Muscle layer of colon (tissue), 2 donors: ENCODE results near the gene CAB39L.
A peak's percentile ranks its signal among the peaks of the same experiment; 100 is the strongest.

Source experiments
- H3K27ac ChIP-seq: one replicate; pipeline ENCODE4 v1.7.0; 2013; ENCODE audit warnings: low read depth, mild to moderate bottlenecking, low read length, moderate library complexity
- H3K27me3 ChIP-seq, 2 donors: one replicate each; pipeline ENCODE4 v1.7.0; 2013; ENCODE audit warnings: low read length in 2 of 2, mild to moderate bottlenecking in 2 of 2; ENCODE audit not compliant: insufficient read depth in 2 of 2, control insufficient read depth in 1 of 2
- H3K36me3 ChIP-seq: one replicate; pipeline ENCODE4 v1.7.0; 2013; ENCODE audit warnings: mild to moderate bottlenecking, low read length; ENCODE audit not compliant: insufficient read depth
- H3K4me1 ChIP-seq: one replicate; pipeline ENCODE4 v1.7.0; 2013; ENCODE audit warnings: mild to moderate bottlenecking, low read length; ENCODE audit not compliant: insufficient read depth
- H3K4me3 ChIP-seq, 2 donors: one replicate each; pipeline ENCODE4 v1.7.0; 2013; ENCODE audit warnings: low read length in 2 of 2, low read depth in 1 of 2, mild to moderate bottlenecking in 1 of 2, moderate library complexity in 1 of 2
- H3K9ac ChIP-seq: one replicate; pipeline ENCODE4 v1.7.0; 2013; ENCODE audit warnings: low read length
- H3K9me3 ChIP-seq: one replicate; pipeline ENCODE4 v1.7.0; 2013; ENCODE audit warnings: mild to moderate bottlenecking, low read length
- donor health status: abdominal sarcoma.
- donor health status: Adenocarcinoma of cecum.

The CAB39L gene

GRCh38 chr13:49411353-49411752, 32.5 kb downstream of the CAB39L start:
- Histone ChIP-seq H3K36me3 (no peaks in the 10 kb centered on the region), H3K27me3 (no peaks in the 10 kb centered on the region), H3K4me3 (no peak overlapping the region), H3K27ac (no peak overlapping the region), H3K4me1 (peaks cover 25% of the 10 kb centered on the region), H3K9ac (no peak overlapping the region), H3K9me3 (no peaks in the 10 kb centered on the region)

GRCh38 chr13:49410477-49410876, 33.4 kb downstream of the CAB39L start:
- H3K27ac ChIP-seq: no peak overlapping the region
- no peaks in the 10 kb centered on the region for H3K27me3 ChIP-seq
- no peak overlapping the region for H3K9ac ChIP-seq
- peaks cover 25% of the 10 kb centered on the region for H3K4me1 ChIP-seq
- H3K4me3 ChIP-seq: no peak overlapping the region
- H3K9me3 ChIP-seq: no peaks in the 10 kb centered on the region
- no peaks in the 10 kb centered on the region for H3K36me3 ChIP-seq

- Histone ChIP-seq H3K36me3 (no peaks in the 10 kb centered on the region), H3K4me1 (peaks cover 25% of the 10 kb centered on the region), H3K27ac (no peak overlapping the region), H3K27me3 (no peaks in the 10 kb centered on the region), H3K9me3 (no peaks in the 10 kb centered on the region), H3K9ac (no peak overlapping the region), H3K4me3 (no peak overlapping the region)
These were observed 33.9 kb downstream of the CAB39L start for GRCh38 chr13:49410006-49410405.

GRCh38 chr13:49409008-49409407, 34.9 kb downstream of the CAB39L start:
- Histone ChIP-seq H3K9me3 (no peaks in the 10 kb centered on the region), H3K36me3 (no peaks in the 10 kb centered on the region), H3K4me1 (peaks cover 23% of the 10 kb centered on the region), H3K27me3 (no peaks in the 10 kb centered on the region), H3K4me3 (no peak overlapping the region), H3K27ac (peak overlapping the region; percentile 12), H3K9ac (no peak overlapping the region)

- Histone ChIP-seq H3K4me1 (peaks cover 19% of the 10 kb centered on the region), H3K36me3 (no peaks in the 10 kb centered on the region), H3K9me3 (no peaks in the 10 kb centered on the region), H3K27ac (peak overlapping the region; percentile 47), H3K27me3 (no peaks in the 10 kb centered on the region), H3K9ac (no peak overlapping the region), H3K4me3 (no peak overlapping the region)
These were observed 35.9 kb downstream of the CAB39L start for GRCh38 chr13:49407936-49408335.

GRCh38 chr13:49407068-49407467, 36.8 kb downstream of the CAB39L start:
- H3K9me3 ChIP-seq: no peaks in the 10 kb centered on the region
- no peaks in the 10 kb centered on the region for H3K27me3 ChIP-seq
- H3K36me3 ChIP-seq: no peaks in the 10 kb centered on the region
- peak overlapping the region; percentile 44 for H3K27ac ChIP-seq
- H3K4me3 ChIP-seq: no peak overlapping the region
- peaks cover 23% of the 10 kb centered on the region for H3K4me1 ChIP-seq
- H3K9ac ChIP-seq: no peak overlapping the region

GRCh38 chr13:49404703-49405020, 39.2 kb downstream of the CAB39L start:
- H3K4me3 ChIP-seq: no peak overlapping the region
- H3K9ac ChIP-seq: no peak overlapping the region
- no peaks in the 10 kb centered on the region for H3K36me3 ChIP-seq
- H3K27me3 ChIP-seq: no peaks in the 10 kb centered on the region
- no peak overlapping the region for H3K27ac ChIP-seq
- no peaks in the 10 kb centered on the region for H3K9me3 ChIP-seq
- peaks cover 20% of the 10 kb centered on the region for H3K4me1 ChIP-seq

- no peaks in the 10 kb centered on the region for H3K27me3 ChIP-seq
- H3K27ac ChIP-seq: peak overlapping the region; percentile 24
- H3K9ac ChIP-seq: no peak overlapping the region
- no peaks in the 10 kb centered on the region for H3K9me3 ChIP-seq
- H3K36me3 ChIP-seq: no peaks in the 10 kb centered on the region
- H3K4me3 ChIP-seq: no peak overlapping the region
- peaks cover 19% of the 10 kb centered on the region for H3K4me1 ChIP-seq
These were observed 39.7 kb downstream of the CAB39L start for GRCh38 chr13:49403996-49404702.

GRCh38 chr13:49400755-49401659, 42.9 kb downstream of the CAB39L start:
- peak overlapping the region; percentile 75 for H3K27ac ChIP-seq
- no peaks in the 10 kb centered on the region for H3K36me3 ChIP-seq
- H3K4me3 ChIP-seq: peak overlapping the region; percentile 35 to 75
- no peaks in the 10 kb centered on the region for H3K27me3 ChIP-seq
- peak overlapping the region; percentile 72 for H3K9ac ChIP-seq
- H3K4me1 ChIP-seq: peaks cover 15% of the 10 kb centered on the region
- no peaks in the 10 kb centered on the region for H3K9me3 ChIP-seq

- H3K4me1 ChIP-seq: peaks cover 22% of the 10 kb centered on the region
- H3K36me3 ChIP-seq: no peaks in the 10 kb centered on the region
- peak overlapping the region; percentile 35 to 75 for H3K4me3 ChIP-seq
- peak overlapping the region; percentile 72 for H3K9ac ChIP-seq
- H3K27ac ChIP-seq: peak overlapping the region; percentile 75
- H3K9me3 ChIP-seq: no peaks in the 10 kb centered on the region
- H3K27me3 ChIP-seq: no peaks in the 10 kb centered on the region
These were observed 43.9 kb downstream of the CAB39L start for GRCh38 chr13:49399801-49400472.

- H3K4me1 ChIP-seq: peaks cover 17% of the 10 kb centered on the region
- H3K27ac ChIP-seq: peak overlapping the region; percentile 35
- no peak overlapping the region for H3K9ac ChIP-seq
- H3K27me3 ChIP-seq: no peaks in the 10 kb centered on the region
- no peaks in the 10 kb centered on the region for H3K9me3 ChIP-seq
- H3K36me3 ChIP-seq: no peaks in the 10 kb centered on the region
- no peak overlapping the region for H3K4me3 ChIP-seq
These were observed 47.9 kb downstream of the CAB39L start for GRCh38 chr13:49395878-49396380.
